Esophagus squamous epithelium (tissue), 5 donors: ENCODE data around the gene GABRG3. TPM values are rescaled to one million over a fixed set of nuclear protein-coding genes. Genes with fewer than 3 reads are reported as not detected.

Experiments used
- DNase-seq: peaks from one replicate; lab custom pipeline; 2025; lab: John Stamatoyannopoulos, UW
- H3K27ac ChIP-seq, 4 donors: fragments of 200-600 bp; sonication (generic); one replicate each; pipeline ENCODE4 v1.5.1; 2016 to 2019; ENCODE audit warnings: mild to moderate bottlenecking in 1 of 4
- H3K27me3 ChIP-seq, 4 donors: fragments of 200-600 bp; sonication (generic); 1 replicate in 3 of 4; 2 replicates in 1 of 4; pipeline versions ENCODE4 v1.5.1 to v1.6.0; 2017 to 2021; ENCODE audit warnings: antibody characterized with exemption in 1 of 4
- H3K36me3 ChIP-seq, 3 donors: fragments of 200-600 bp; sonication (generic); one replicate each; pipeline ENCODE4 v1.5.1; 2016 to 2019
- H3K4me1 ChIP-seq, 3 donors: fragments of 200-600 bp; sonication (generic); one replicate each; pipeline ENCODE4 v1.5.1; 2017 to 2019
- H3K4me3 ChIP-seq, 4 donors: fragments of 200-600 bp; sonication (generic); 1 replicate in 3 of 4; 2 replicates in 1 of 4; pipeline ENCODE4 v1.5.1; 2016 to 2019; ENCODE audit warnings: mild to moderate bottlenecking in 2 of 4, moderate library complexity in 1 of 4
- H3K9me3 ChIP-seq, 3 donors: fragments of 200-600 bp; sonication (generic); one replicate each; pipeline ENCODE4 v1.5.1; 2016 to 2019
- CTCF ChIP-seq, 6 experiments: fragments of 450-650 bp in 4 of 6; fragments of 200-600 bp in 2 of 6; sonication (generic) in 2 of 6; IDR thresholded peaks; one replicate each; pipeline ENCODE4 v1.5.1; 2016 to 2019; ENCODE audit warnings: antibody characterized with exemption in 6 of 6, mild to moderate bottlenecking in 4 of 6, moderate library complexity in 4 of 6
- POLR2A ChIP-seq, 4 donors: fragments of 450-650 bp; IDR thresholded peaks; one replicate each; pipeline ENCODE4 v1.6.1; 2017; ENCODE audit warnings: antibody characterized with exemption in 4 of 4, mild to moderate bottlenecking in 4 of 4, moderate library complexity in 3 of 4
- WGBS, 2 donors: methylation state at CpG; one replicate each; pipeline ENCODE4 v1.1.5; 2018; 5-methylcytosine and 5-hydroxymethylcytosine counted together
- intact Hi-C: fragments of 100-400 bp; cut with DNase I; formaldehyde crosslinking; loops from one replicate; pipeline ENCODE4 v1.15.0; 2022
- total RNA-seq, 4 donors: library from RNA; depleted of rRNA; stranded (reverse); fragments of >200 nt; gene quantifications; one replicate each; pipeline ENCODE4 v1.1.0, GENCODE V29; 2016
- donor health status: DM: yes; HTN: yes; CAD: no.

Gene GABRG3
- total RNA-seq, 4 donors from 2014 or later: 0.04 to 0.08 TPM; not detected in 2

- peaks cover 0 to 55% (median 0%) of the 10 kb centered on the region in 4 donors for H3K27me3 ChIP-seq
- peaks cover 0 to 19% (median 3%) of the 10 kb centered on the region in 3 donors for H3K4me1 ChIP-seq
- no peak overlapping the region for H3K27ac ChIP-seq
- H3K4me3 ChIP-seq: no peak overlapping the region
- WGBS, 2 donors: 8 to 18% methylated on average over 15 to 22 of the region's 48 CpGs
- intact Hi-C loops: no loop called here
- no peaks in the 10 kb centered on the region for H3K9me3 ChIP-seq
- DNase-seq: no peak
- H3K36me3 ChIP-seq: no peaks in the 10 kb centered on the region
- TF ChIP-seq POLR2A (IDR thresholded peaks at IDR 0.05) (no peak), CTCF (IDR thresholded peaks at IDR 0.05) (no peak)
These were observed 3.2 kb upstream of the GABRG3 start for GRCh38 chr15:26967719-26968269.

- H3K9me3 ChIP-seq: no peaks in the 10 kb centered on the region
- TF ChIP-seq POLR2A (IDR thresholded peaks at IDR 0.05) (no peak), CTCF (IDR thresholded peaks at IDR 0.05) (no peak)
- H3K27ac ChIP-seq: no peak overlapping the region
- H3K4me3 ChIP-seq: no peak overlapping the region
- no peak for DNase-seq
- no peaks in the 10 kb centered on the region for H3K36me3 ChIP-seq
- intact Hi-C loops: no loop called here
- peaks cover 0 to 60% (median 0%) of the 10 kb centered on the region in 4 donors for H3K27me3 ChIP-seq
- peaks cover 0 to 19% (median 3%) of the 10 kb centered on the region in 3 donors for H3K4me1 ChIP-seq
- 40 to 67% methylated on average over 2 of the region's 2 CpGs for WGBS, 2 donors
These were observed 2.2 kb upstream of the GABRG3 start for GRCh38 chr15:26968806-26969205.

GRCh38 chr15:26971271-26972018 is 464 bp downstream of the GABRG3 start:
- TF ChIP-seq POLR2A (IDR thresholded peaks at IDR 0.05) (no peak), CTCF (IDR thresholded peaks at IDR 0.05) (no peak)
- peaks cover 0 to 60% (median 0%) of the 10 kb centered on the region in 4 donors for H3K27me3 ChIP-seq
- H3K9me3 ChIP-seq: no peaks in the 10 kb centered on the region
- H3K4me1 ChIP-seq: peaks cover 0 to 19% (median 3%) of the 10 kb centered on the region in 3 donors
- peak overlapping the region; percentile 14 to 50 (median 32) for H3K4me3 ChIP-seq
- no peak for DNase-seq
- intact Hi-C loops: no loop called here
- WGBS, 2 donors: 6 to 62% methylated on average over 3 to 7 of the region's 72 CpGs
- H3K27ac ChIP-seq: no peak overlapping the region
- no peaks in the 10 kb centered on the region for H3K36me3 ChIP-seq

- Histone ChIP-seq H3K27me3 (peaks cover 0 to 55% (median 0%) of the 10 kb centered on the region in 4 donors), H3K4me1 (peaks cover 0 to 17% (median 3%) of the 10 kb centered on the region in 3 donors), H3K9me3 (no peaks in the 10 kb centered on the region), H3K36me3 (no peaks in the 10 kb centered on the region), H3K27ac (no peak overlapping the region), H3K4me3 (no peak overlapping the region)
- intact Hi-C loops: no loop called here
- DNase-seq: no peak
- WGBS, 2 donors: 53% methylated on average over 2 of the region's 2 CpGs; no CpG with 5 or more reads in 1 of the 2 donors
- TF ChIP-seq CTCF (IDR thresholded peaks at IDR 0.05): no peak
- no peak for TF ChIP-seq POLR2A (IDR thresholded peaks at IDR 0.05)
These were observed 1.7 kb downstream of the GABRG3 start for GRCh38 chr15:26972636-26973035.
